ENCODE measurements around the gene MFSD12.

MFSD12 gene

DNA sequence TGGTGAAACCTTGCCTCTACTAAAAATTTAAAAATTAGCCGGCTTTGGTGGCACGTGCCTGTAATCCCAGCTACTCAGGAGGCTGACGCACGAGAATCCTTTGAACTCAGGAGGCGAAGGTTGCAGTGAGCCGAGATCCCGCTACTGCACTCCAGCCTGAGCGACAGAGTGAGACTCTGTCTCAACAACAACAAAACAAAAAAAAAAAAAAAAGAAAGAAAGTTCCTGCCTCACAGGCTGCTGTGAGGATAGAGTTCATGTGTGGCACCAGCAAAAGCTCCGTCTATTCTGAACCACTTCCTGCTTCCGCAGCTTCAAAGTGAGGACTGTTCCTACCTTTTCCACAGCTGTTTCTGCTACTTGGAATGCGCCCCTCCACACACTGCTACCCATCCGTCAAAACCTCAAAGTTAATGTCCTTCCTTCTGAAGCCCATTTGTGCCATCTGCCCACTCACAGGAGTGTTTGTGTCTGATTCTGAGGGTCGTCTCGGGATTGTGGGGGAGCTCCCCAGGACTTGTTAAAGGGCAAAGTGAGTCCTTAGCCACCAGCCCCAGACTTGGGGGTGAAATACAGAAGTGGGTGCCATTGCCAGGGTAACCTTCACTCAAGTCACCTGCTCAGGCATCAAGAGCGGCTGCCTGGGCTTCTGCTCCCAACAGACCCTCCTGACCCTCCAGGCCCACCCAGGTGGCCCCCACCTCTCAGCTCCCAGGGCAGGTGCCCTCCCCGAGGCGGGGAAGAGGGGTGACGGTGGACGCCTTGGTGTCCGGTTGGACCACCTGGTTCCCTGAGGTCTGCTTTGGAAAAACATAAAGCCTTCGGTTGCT lies 2.9 kb downstream of the MFSD12 start:
- no peak overlapping the region for H3K4me3 ChIP-seq (ENCODE audit: low read depth, low read length)
- TF ChIP-seq, protein P1, sequence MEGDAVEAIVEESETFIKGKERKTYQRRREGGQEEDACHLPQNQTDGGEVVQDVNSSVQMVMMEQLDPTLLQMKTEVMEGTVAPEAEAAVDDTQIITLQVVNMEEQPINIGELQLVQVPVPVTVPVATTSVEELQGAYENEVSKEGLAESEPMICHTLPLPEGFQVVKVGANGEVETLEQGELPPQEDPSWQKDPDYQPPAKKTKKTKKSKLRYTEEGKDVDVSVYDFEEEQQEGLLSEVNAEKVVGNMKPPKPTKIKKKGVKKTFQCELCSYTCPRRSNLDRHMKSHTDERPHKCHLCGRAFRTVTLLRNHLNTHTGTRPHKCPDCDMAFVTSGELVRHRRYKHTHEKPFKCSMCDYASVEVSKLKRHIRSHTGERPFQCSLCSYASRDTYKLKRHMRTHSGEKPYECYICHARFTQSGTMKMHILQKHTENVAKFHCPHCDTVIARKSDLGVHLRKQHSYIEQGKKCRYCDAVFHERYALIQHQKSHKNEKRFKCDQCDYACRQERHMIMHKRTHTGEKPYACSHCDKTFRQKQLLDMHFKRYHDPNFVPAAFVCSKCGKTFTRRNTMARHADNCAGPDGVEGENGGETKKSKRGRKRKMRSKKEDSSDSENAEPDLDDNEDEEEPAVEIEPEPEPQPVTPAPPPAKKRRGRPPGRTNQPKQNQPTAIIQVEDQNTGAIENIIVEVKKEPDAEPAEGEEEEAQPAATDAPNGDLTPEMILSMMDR (IDR thresholded peaks at IDR 0.05; ENCODE audit: low read depth, low read length): no peak

DNA sequence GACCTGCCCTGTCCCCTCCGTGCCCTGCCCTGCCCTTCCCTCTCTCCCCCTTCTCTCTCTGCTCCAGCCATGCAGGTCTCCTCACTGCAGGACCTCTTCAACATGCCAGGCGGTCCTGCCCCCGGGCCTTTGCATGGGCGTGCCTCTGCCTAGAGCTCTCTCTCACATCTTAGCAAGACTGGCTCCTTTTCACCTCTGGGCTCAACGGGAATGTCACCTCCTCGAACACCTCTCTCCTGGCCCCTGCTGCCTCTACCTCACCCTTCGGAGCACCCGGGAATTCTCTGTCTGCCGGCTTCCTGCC lies 5.6 kb downstream of the MFSD12 start:
- TF ChIP-seq, protein P1 (IDR thresholded peaks at IDR 0.05; ENCODE audit: low read depth, low read length): no peak
- no peak overlapping the region for H3K4me3 ChIP-seq (ENCODE audit: low read depth, low read length)

DNA sequence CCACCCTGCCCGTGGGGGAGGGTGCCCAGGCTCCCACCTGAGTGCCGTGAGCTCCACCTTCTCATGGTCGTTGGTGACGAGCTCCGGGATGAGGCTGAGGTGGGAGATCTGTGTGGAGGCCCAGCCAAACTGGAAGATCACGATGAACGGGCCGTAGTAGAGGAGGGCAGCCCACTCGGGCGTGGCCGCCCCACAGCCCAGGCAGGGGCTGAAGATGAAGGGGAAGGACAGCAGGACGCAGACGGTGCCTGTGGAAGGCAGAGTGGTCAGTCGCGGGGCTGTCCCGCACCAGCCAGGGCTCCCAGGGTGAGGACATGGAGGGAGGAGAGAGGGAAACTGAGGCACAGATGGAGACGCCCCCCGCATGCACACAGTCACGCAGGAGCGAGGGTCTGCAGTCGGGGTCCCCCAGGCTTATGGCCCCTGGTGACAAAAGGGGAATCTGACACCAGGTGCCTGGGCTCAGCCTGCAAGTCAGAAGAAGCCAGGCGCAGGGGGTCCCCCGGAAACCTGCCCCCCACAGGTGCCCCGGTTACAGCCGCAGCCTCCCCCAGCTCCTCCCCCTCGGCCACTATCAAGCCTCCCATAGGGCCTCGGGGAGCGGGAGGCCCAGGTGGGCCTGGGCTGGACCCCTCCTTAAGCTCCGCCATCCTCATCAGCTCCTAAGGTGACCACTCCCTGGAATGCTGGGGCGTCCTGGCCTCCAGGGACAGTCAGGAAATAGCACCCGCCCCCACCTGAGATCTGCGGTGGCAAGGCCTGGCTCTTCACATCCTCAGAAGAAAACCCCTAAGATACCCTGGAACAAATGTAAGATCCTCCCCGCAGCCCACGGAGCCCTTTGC lies 6.2 kb downstream of the MFSD12 start:
- TF ChIP-seq, protein P1 (IDR thresholded peaks at IDR 0.05; ENCODE audit: low read depth, low read length): no peak
- no peak overlapping the region for H3K4me3 ChIP-seq (ENCODE audit: low read depth, low read length)

DNA sequence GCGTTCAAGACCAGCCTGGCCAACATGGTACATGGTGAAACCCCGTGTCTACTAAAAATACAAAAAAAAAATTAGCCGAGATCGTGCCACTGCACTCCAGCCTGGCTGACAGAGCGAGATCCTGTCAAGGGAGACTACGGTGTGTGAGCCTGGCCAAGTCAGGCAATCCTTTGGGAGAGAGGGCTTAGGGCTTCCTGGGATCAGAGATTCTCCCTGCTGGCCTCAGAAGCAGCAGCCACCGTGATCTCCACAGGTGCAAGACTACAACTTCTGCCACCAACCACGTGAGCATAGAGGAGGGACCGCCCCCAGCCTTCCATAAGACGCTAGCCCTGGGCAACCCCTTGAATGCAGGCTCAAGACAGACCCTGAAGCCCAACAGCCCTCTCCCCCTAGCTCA lies 7.6 kb downstream of the MFSD12 start:
- H3K4me3 ChIP-seq (ENCODE audit: low read depth, low read length): no peak overlapping the region
- TF ChIP-seq, protein P1 (IDR thresholded peaks at IDR 0.05; ENCODE audit: low read depth, low read length): no peak

DNA sequence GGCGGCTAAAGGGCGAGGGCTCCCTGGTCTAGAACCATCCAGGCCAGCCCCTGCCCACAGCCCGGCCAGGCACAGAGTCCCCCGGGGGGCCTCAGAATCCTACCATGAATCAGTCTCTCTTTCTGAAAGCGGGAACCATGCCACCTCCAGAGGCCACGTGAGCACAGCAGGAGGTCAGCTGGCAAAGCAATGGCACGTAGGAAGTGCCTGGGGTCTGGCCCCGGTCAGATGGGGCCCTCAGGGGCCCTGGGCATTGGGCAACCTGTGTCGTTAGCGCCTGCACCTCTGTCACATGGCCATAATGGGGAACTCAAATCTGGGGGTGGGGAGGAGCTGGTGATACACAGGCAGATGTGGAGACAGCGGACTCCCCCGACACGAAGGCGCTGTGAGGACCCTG lies 8.8 kb downstream of the MFSD12 start:
- no peak overlapping the region for H3K4me3 ChIP-seq (ENCODE audit: low read depth, low read length)
- TF ChIP-seq, protein P1 (IDR thresholded peaks at IDR 0.05; ENCODE audit: low read depth, low read length): no peak

DNA sequence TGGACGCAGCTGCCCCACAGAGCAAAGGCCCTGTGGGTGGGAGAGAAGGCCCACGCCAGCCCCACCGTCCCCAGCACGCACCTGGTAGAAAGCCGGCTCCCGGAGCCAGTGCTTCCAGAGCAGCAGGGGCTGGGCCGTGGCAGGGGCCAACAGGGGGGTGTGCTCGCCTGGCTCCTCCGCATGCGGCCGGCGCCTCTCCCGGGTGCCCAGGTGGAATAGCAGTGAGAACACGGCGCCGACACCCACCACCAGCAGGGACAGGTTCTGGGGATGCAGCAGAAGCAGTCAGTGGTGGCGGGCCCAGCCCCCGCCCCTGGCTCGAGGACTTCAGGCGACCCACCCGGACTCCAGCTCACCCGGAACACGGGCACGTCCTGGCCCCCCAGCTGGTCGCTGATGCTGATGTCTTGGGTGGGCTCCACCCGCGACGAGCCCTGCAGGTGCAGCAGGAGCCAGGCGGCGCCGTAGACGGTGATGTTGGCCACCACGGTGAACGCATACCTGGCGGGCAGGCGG lies 9.6 kb downstream of the MFSD12 start:
- H3K4me3 ChIP-seq (ENCODE audit: low read depth, low read length): no peak overlapping the region
- TF ChIP-seq, protein P1 (IDR thresholded peaks at IDR 0.05; ENCODE audit: low read depth, low read length): no peak

DNA sequence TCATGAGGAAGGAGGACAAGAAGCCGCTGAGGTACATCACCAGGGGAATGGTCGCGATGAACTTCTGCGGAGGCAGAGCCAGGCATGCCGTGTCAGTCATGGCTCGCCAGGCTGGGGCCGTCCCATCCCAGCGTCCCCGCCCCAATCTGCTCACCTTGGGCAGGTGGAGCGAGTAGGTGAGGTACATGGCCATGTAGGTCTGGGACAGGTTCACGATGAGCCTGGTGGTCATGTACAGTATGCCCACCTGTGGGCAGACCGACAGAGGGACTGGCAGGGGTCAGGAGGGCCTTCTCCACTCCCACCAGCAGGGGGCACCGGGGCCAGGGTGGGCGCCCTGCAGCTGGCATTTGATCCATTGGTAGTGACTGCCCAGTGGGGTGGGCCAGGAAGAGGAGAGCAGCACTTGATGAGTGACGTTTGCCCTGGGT lies 10.1 kb downstream of the MFSD12 start:
- TF ChIP-seq, protein P1 (IDR thresholded peaks at IDR 0.05; ENCODE audit: low read depth, low read length): peak; percentile 61; the same call in 1 of the 2 replicates
- H3K4me3 ChIP-seq (ENCODE audit: low read depth, low read length): no peak overlapping the region

Measured in WI38 (cell line).